Naive thymus-derived CD8-positive, alpha-beta T cell (primary cell): Measurements from ENCODE around the gene WASL. TPM values are rescaled to one million over a fixed set of nuclear protein-coding genes. Genes with fewer than 3 reads are reported as not detected.
"Not testable (repeated sequence)": the region's sequence is repeated elsewhere in the genome, so short reads cannot be mapped to it uniquely, and the experiment has no call there.

Source experiments
- ATAC-seq, 2 donors: fragments of 150-1000 bp; cut with Tn5 transposase in 1 of 2; sonication (Bioruptor Pico), chemical (Tn5 transposase) in 1 of 2; 1 replicate in 1 of 2; 2 replicates in 1 of 2; pipeline ENCODE4 v1.10.0; 2021; ENCODE audit warnings: mild to moderate bottlenecking in 2 of 2, moderate library complexity in 2 of 2
- POLR2A ChIA-PET: fragments of 350-600 bp; sonication (Branson Sonifier 250); formaldehyde crosslinking; loops from one replicate; lab custom pipeline; 2021; ENCODE audit warnings: antibody characterized with exemption; lab: Charles Lee
- DNase-seq, 10 donors: peaks; one replicate each; pipeline versions ENCODE4 v3.0.0 to v3.0.0-alpha.2; 2020 to 2022
- H3K27ac Mint-ChIP-seq, 10 donors: one replicate each; pipeline ENCODE4 v1.8.0; 2020 to 2022; ENCODE audit warnings: mild to moderate bottlenecking in 10 of 10, mixed read lengths in 10 of 10, moderate library complexity in 4 of 10, inconsistent platforms in 1 of 10
- H3K27me3 Mint-ChIP-seq, 5 donors: one replicate each; pipeline ENCODE4 v1.8.0; 2021 to 2022; ENCODE audit warnings: mixed read lengths in 5 of 5
- H3K36me3 Mint-ChIP-seq, 3 donors: one replicate each; pipeline ENCODE4 v1.8.0; 2020 to 2022; ENCODE audit warnings: mixed read lengths in 3 of 3, mild to moderate bottlenecking in 2 of 3, inconsistent platforms in 1 of 3
- H3K4me1 Mint-ChIP-seq, 4 donors: one replicate each; pipeline ENCODE4 v1.8.0; 2021 to 2022; ENCODE audit warnings: mixed read lengths in 4 of 4
- H3K4me3 Mint-ChIP-seq, 10 donors: one replicate each; pipeline ENCODE4 v1.8.0; 2020 to 2022; ENCODE audit warnings: mild to moderate bottlenecking in 10 of 10, mixed read lengths in 10 of 10, moderate library complexity in 6 of 10, inconsistent platforms in 1 of 10
- H3K9me3 Mint-ChIP-seq, 9 donors: one replicate each; pipeline ENCODE4 v1.8.0; 2020 to 2022; ENCODE audit warnings: mixed read lengths in 9 of 9, mild to moderate bottlenecking in 3 of 9, inconsistent platforms in 1 of 9, moderate library complexity in 1 of 9
- polyA plus RNA-seq, 3 donors: library from polyadenylated mRNA; unstranded; fragments of 300-500 nt; fragmentation: Illumina TruSeq; gene quantifications; one replicate each; pipeline ENCODE4 v1.2.3, GENCODE V29; 2021
- total RNA-seq, 8 experiments: library from RNA in 2 of 8; stranded (reverse) in 2 of 8; gene quantifications; one replicate each; pipeline ENCODE4 v1.2.3 and lab custom pipeline; 2021 to 2026

The WASL gene
- total and polyA plus RNA-seq, 5 experiments from 2014 or later, result 2.5 to 15.6 (median 3.0) TPM

GRCh38 chr7:123783820-123784219 lies 35.0 kb upstream of the WASL start:
- Mint-ChIP-seq H3K27me3 (peaks cover 0 to 5% (median 1%) of the 10 kb centered on the region in 5 donors), H3K9me3 (no peaks in the 10 kb centered on the region), H3K4me3 (no peak overlapping the region), H3K27ac (no peak overlapping the region), H3K36me3 (no peaks in the 10 kb centered on the region), H3K4me1 (no peaks in the 10 kb centered on the region)
- POLR2A ChIA-PET, result no interaction called here
- no peak for ATAC-seq
- DNase-seq, result no peak

GRCh38 chr7:123782071-123782798 lies 33.4 kb upstream of the WASL start:
- Mint-ChIP-seq H3K36me3 (no peaks in the 10 kb centered on the region), H3K4me1 (no peaks in the 10 kb centered on the region), H3K4me3 (no peak overlapping the region), H3K9me3 (no peaks in the 10 kb centered on the region), H3K27ac (no peak overlapping the region), H3K27me3 (peaks cover 0 to 5% (median 1%) of the 10 kb centered on the region in 5 donors)
- POLR2A ChIA-PET, result no interaction called here
- ATAC-seq (no peak), DNase-seq (no peak)

GRCh38 chr7:123780472-123780871 lies 31.7 kb upstream of the WASL start:
- DNase-seq, H3K27me3 Mint-ChIP-seq, H3K9me3 Mint-ChIP-seq, POLR2A ChIA-PET, ATAC-seq, H3K36me3 Mint-ChIP-seq, H3K27ac Mint-ChIP-seq, H3K4me3 Mint-ChIP-seq, H3K4me1 Mint-ChIP-seq: not testable (repeated sequence)

GRCh38 chr7:123774496-123774895 lies 25.7 kb upstream of the WASL start:
- Mint-ChIP-seq H3K36me3 (no peaks in the 10 kb centered on the region), H3K4me1 (peaks cover 0 to 5% (median 2%) of the 10 kb centered on the region in 4 donors), H3K27ac (no peak overlapping the region), H3K27me3 (peaks cover under 1 to 15% (median 7%) of the 10 kb centered on the region in 5 donors), H3K4me3 (no peak overlapping the region), H3K9me3 (no peaks in the 10 kb centered on the region)
- ATAC-seq (no peak), DNase-seq (no peak)
- POLR2A ChIA-PET, result no interaction called here

GRCh38 chr7:123773481-123773880 lies 24.7 kb upstream of the WASL start:
- H3K4me1 Mint-ChIP-seq, result peaks cover 0 to 5% (median 2%) of the 10 kb centered on the region in 4 donors

GRCh38 chr7:123772652-123773051 lies 23.8 kb upstream of the WASL start:
- H3K4me3 Mint-ChIP-seq, result no peak overlapping the region
- POLR2A ChIA-PET, result no interaction called here
- no peaks in the 10 kb centered on the region for H3K9me3 Mint-ChIP-seq
- peaks cover 5 to 15% (median 9%) of the 10 kb centered on the region in 5 donors for H3K27me3 Mint-ChIP-seq
- ATAC-seq (no peak), DNase-seq (no peak)
- peaks cover 0 to 5% (median 2%) of the 10 kb centered on the region in 4 donors for H3K4me1 Mint-ChIP-seq
- H3K27ac Mint-ChIP-seq, result peak overlapping the region in 1 of 10 donors; percentile 57
- no peaks in the 10 kb centered on the region for H3K36me3 Mint-ChIP-seq

More at GRCh38 chr7:123773481-123773880, 24.7 kb upstream of the WASL start:
- no peak overlapping the region for H3K4me3 Mint-ChIP-seq
- peaks cover 5 to 15% (median 9%) of the 10 kb centered on the region in 5 donors for H3K27me3 Mint-ChIP-seq
- DNase-seq (no peak), ATAC-seq (no peak)
- POLR2A ChIA-PET, result no interaction called here
- no peak overlapping the region for H3K27ac Mint-ChIP-seq
- no peaks in the 10 kb centered on the region for H3K36me3 Mint-ChIP-seq
- H3K9me3 Mint-ChIP-seq, result no peaks in the 10 kb centered on the region

GRCh38 chr7:123771846-123772245 lies 23.0 kb upstream of the WASL start:
- Mint-ChIP-seq H3K27ac (no peak overlapping the region), H3K4me1 (peaks cover 0 to 5% (median 2%) of the 10 kb centered on the region in 4 donors), H3K4me3 (no peak overlapping the region), H3K27me3 (peaks cover 5 to 18% (median 9%) of the 10 kb centered on the region in 5 donors), H3K9me3 (no peaks in the 10 kb centered on the region), H3K36me3 (no peaks in the 10 kb centered on the region)
- ATAC-seq (no peak), DNase-seq (no peak)
- POLR2A ChIA-PET, result no interaction called here

GRCh38 chr7:123771256-123771655 lies 22.5 kb upstream of the WASL start:
- Mint-ChIP-seq H3K36me3 (no peaks in the 10 kb centered on the region), H3K4me1 (peaks cover 0 to 5% (median 2%) of the 10 kb centered on the region in 4 donors), H3K4me3 (no peak overlapping the region), H3K27me3 (peaks cover 5 to 18% (median 9%) of the 10 kb centered on the region in 5 donors), H3K27ac (no peak overlapping the region), H3K9me3 (no peaks in the 10 kb centered on the region)
- POLR2A ChIA-PET, result no interaction called here
- DNase-seq (no peak), ATAC-seq (no peak)

- peak overlapping the region in 2 of 10 donors; percentile 0 for H3K27ac Mint-ChIP-seq
- no peaks in the 10 kb centered on the region for H3K9me3 Mint-ChIP-seq
- DNase-seq, result no peak
- ATAC-seq, result no peak
- no peaks in the 10 kb centered on the region for H3K36me3 Mint-ChIP-seq
- H3K27me3 Mint-ChIP-seq, result peaks cover 5 to 16% (median 10%) of the 10 kb centered on the region in 5 donors
- POLR2A ChIA-PET, result no interaction called here
- H3K4me3 Mint-ChIP-seq, result peak overlapping the region in 2 of 10 donors; percentile 48 to 79
- peaks cover 0 to 5% (median 2%) of the 10 kb centered on the region in 4 donors for H3K4me1 Mint-ChIP-seq
Measured at GRCh38 chr7:123770378-123770777, 21.6 kb upstream of the WASL start.

GRCh38 chr7:123769371-123769770 lies 20.6 kb upstream of the WASL start:
- Mint-ChIP-seq H3K4me1 (peaks cover 0 to 5% (median 2%) of the 10 kb centered on the region in 4 donors), H3K27me3 (peaks cover 2 to 14% (median 9%) of the 10 kb centered on the region in 5 donors), H3K4me3 (no peak overlapping the region), H3K9me3 (no peaks in the 10 kb centered on the region), H3K27ac (no peak overlapping the region), H3K36me3 (no peaks in the 10 kb centered on the region)
- DNase-seq (no peak), ATAC-seq (no peak)
- POLR2A ChIA-PET, result no interaction called here

- Mint-ChIP-seq H3K36me3 (peaks cover 0 to 4% (median 0%) of the 10 kb centered on the region in 3 donors), H3K27ac (no peak overlapping the region), H3K9me3 (peaks cover 0 to 8% (median 0%) of the 10 kb centered on the region in 9 donors), H3K4me3 (no peak overlapping the region), H3K4me1 (peaks cover 0 to 5% (median 2%) of the 10 kb centered on the region in 4 donors), H3K27me3 (peaks cover 7 to 16% (median 12%) of the 10 kb centered on the region in 5 donors)
- ATAC-seq, result no peak
- POLR2A ChIA-PET, result no interaction called here
- DNase-seq, result no peak
Measured at GRCh38 chr7:123768493-123768892, 19.7 kb upstream of the WASL start.

GRCh38 chr7:123763191-123763661 lies 14.4 kb upstream of the WASL start:
- no peak for ATAC-seq
- Mint-ChIP-seq H3K4me1 (no peaks in the 10 kb centered on the region), H3K4me3 (no peak overlapping the region), H3K27ac (no peak overlapping the region), H3K9me3 (peaks cover 0 to 12% (median 0%) of the 10 kb centered on the region in 9 donors), H3K36me3 (peaks cover 0 to 4% (median 0%) of the 10 kb centered on the region in 3 donors), H3K27me3 (peaks cover 4 to 19% (median 13%) of the 10 kb centered on the region in 5 donors)
- POLR2A ChIA-PET, result interaction anchor here (1.8 kb wide), 1 partner anchor 14 kb away, joined by 4 read pairs; the partner anchor contains the start of gene WASL
- peak in 1 of 10 donors; percentile 3 for DNase-seq

GRCh38 chr7:123761729-123762128 lies 12.9 kb upstream of the WASL start:
- POLR2A ChIA-PET, result no interaction called here
- no peak for ATAC-seq
- Mint-ChIP-seq H3K4me3 (no peak overlapping the region), H3K9me3 (peaks cover 0 to 12% (median 0%) of the 10 kb centered on the region in 9 donors), H3K36me3 (peaks cover 0 to 4% (median 0%) of the 10 kb centered on the region in 3 donors), H3K27ac (peak overlapping the region in 1 of 10 donors; percentile 44), H3K4me1 (peaks cover 0 to 8% (median 0%) of the 10 kb centered on the region in 4 donors), H3K27me3 (peaks cover 4 to 19% (median 8%) of the 10 kb centered on the region in 5 donors)
- no peak for DNase-seq
